Peyer's patch (tissue), 4 donors: Measurements from ENCODE around the gene THSD1.

Experiments
- CTCF ChIP-seq, 6 experiments: fragments of 450-650 bp in 4 of 6; fragments of 200-600 bp in 2 of 6; sonication (generic) in 1 of 6; IDR thresholded peaks; one replicate each; pipeline ENCODE4 v1.5.1; 2017 to 2019; ENCODE audit warnings: antibody characterized with exemption in 6 of 6, mild to moderate bottlenecking in 3 of 6, moderate library complexity in 1 of 6
- POLR2A ChIP-seq, 2 donors: fragments of 450-650 bp; IDR thresholded peaks; one replicate each; pipeline ENCODE4 v1.5.1; 2017; ENCODE audit warnings: antibody characterized with exemption in 2 of 2, mild to moderate bottlenecking in 2 of 2, moderate library complexity in 2 of 2

- TF ChIP-seq CTCF (IDR thresholded peaks at IDR 0.05), result no peak
- TF ChIP-seq POLR2A (IDR thresholded peaks at IDR 0.05), result no peak
Observed at GRCh38 chr13:52405767-52406494, at the start of gene THSD1.
